Uterus (tissue), 4 donors: ENCODE results near the gene EYA4. TPM values are rescaled to one million over a fixed set of nuclear protein-coding genes. Genes with fewer than 3 reads are reported as not detected.
A peak's percentile ranks its signal among the peaks of the same experiment; 100 is the strongest.

Source experiments
- DNase-seq, 2 donors: peaks; one replicate each; pipeline ENCODE4 v3.0.0-alpha.2; 2019 to 2020
- H3K27ac ChIP-seq, 2 donors: fragments of 200-600 bp; sonication (generic); 1 replicate in 1 of 2; 2 replicates in 1 of 2; pipeline ENCODE4 v1.5.1; 2016 to 2018
- H3K27me3 ChIP-seq, 2 donors: fragments of 200-600 bp; sonication (generic); one replicate each; pipeline ENCODE4 v1.5.1; 2018 to 2019; ENCODE audit warnings: control low read depth in 1 of 2
- H3K36me3 ChIP-seq, 2 donors: fragments of 200-600 bp; sonication (generic); one replicate each; pipeline ENCODE4 v1.5.1; 2019; ENCODE audit warnings: control low read depth in 1 of 2
- H3K4me1 ChIP-seq, 2 donors: fragments of 200-600 bp; sonication (generic); one replicate each; pipeline ENCODE4 v1.5.1; 2018 to 2019; ENCODE audit warnings: control low read depth in 1 of 2
- H3K4me3 ChIP-seq, 2 donors: fragments of 200-600 bp; sonication (generic); 1 replicate in 1 of 2; 2 replicates in 1 of 2; pipeline ENCODE4 v1.5.1; 2018 to 2019; ENCODE audit warnings: mild to moderate bottlenecking in 1 of 2
- H3K9me3 ChIP-seq, 2 donors: fragments of 200-600 bp; sonication (generic); one replicate each; pipeline ENCODE4 v1.5.1; 2019; ENCODE audit warnings: control low read depth in 1 of 2
- CTCF ChIP-seq, 4 experiments: fragments of 200-600 bp in 2 of 4; fragments of 450-650 bp in 2 of 4; sonication (generic) in 2 of 4; IDR thresholded peaks; one replicate each; pipeline ENCODE4 v1.5.1; 2016 to 2019; ENCODE audit warnings: antibody characterized with exemption in 4 of 4, mild to moderate bottlenecking in 2 of 4, moderate library complexity in 1 of 4
- POLR2A ChIP-seq, 2 donors: fragments of 450-650 bp; IDR thresholded peaks; one replicate each; pipeline ENCODE4 v1.6.1; 2016; ENCODE audit warnings: antibody characterized with exemption in 2 of 2, mild to moderate bottlenecking in 1 of 2, moderate library complexity in 1 of 2
- intact Hi-C: fragments of 100-400 bp; cut with DNase I; formaldehyde crosslinking; loops from one replicate; pipeline ENCODE4 v1.15.1; 2023; ENCODE audit warnings: low total_unique reads
- total RNA-seq, 4 donors: library from RNA; depleted of rRNA in 3 of 4; stranded (reverse); fragments of >200 nt in 3 of 4; gene quantifications; one replicate each; pipeline versions ENCODE4 v1.1.0 to v1.2.4, GENCODE V29; 2014 to 2023
- donor health status: DM: yes; HTN: yes; CAD: no.

EYA4 gene
- total RNA-seq, 4 donors from 2014 or later = 2.0 to 8.8 (median 8.4) TPM; not detected in 1

DNA sequence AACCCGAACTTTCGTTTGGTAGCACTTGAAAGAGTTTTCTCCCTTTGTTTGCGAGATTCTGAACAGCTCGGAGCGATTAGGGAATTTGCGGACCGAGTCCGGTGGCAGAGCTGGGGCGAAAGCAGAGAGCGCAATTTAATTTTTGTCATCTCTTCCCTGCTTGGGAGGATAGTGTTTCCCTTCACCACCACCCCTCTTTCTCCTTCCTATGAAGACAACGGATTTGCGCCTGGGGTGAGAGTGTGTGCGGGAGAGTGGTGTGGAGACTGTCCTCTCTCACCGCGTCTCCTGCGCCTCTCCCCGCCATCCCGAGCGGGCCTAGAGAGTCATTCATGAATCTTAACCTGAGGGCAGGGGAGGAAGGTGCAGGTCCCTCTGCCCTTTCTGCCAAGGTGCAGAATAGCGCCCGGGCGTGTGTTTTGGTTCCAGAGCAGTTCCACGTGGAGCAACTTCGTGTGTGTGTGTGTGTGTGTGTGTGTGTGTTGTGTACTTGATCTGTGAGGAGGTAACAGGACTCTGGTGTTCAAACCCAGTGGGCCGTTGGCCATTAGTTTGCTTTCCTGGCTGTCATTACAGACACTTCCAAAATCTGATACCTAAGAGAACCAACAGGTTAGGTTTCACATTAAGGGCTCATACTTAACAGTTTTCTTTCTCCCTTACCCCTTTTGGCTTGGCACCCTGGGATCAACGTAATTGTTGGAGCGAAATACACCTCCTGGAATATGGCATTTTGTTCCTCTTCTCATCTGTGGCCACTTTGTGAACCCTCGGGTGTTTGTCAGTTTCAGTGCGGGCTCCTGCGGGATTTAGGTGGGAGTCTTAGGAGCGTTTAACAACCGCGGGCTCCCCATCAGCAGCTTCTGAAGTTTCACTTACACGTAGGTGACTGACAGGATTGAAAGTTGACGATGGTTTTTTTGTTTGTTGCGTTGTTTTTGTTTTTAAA is 1.8 kb downstream of the EYA4 start:
- intact Hi-C loops = no loop called here
- H3K27me3 ChIP-seq = peaks cover 0 to 36% of the 10 kb centered on the region in 2 donors
- peaks cover 0 to 4% of the 10 kb centered on the region in 2 donors for H3K4me1 ChIP-seq
- no peak for DNase-seq
- H3K36me3 ChIP-seq = peaks cover 0 to 2% of the 10 kb centered on the region in 2 donors
- no peak for TF ChIP-seq CTCF (IDR thresholded peaks at IDR 0.05)
- no peak for TF ChIP-seq POLR2A (IDR thresholded peaks at IDR 0.05)
- H3K4me3 ChIP-seq = peak overlapping the region in 1 of 2 donors; percentile 19
- no peak overlapping the region for H3K27ac ChIP-seq
- no peaks in the 10 kb centered on the region for H3K9me3 ChIP-seq

GRCh38 chr6:133243723-133244305 is 2.7 kb downstream of the EYA4 start:
- Histone ChIP-seq H3K27ac (no peak overlapping the region), H3K4me3 (no peak overlapping the region), H3K4me1 (peaks cover 0 to 4% of the 10 kb centered on the region in 2 donors), H3K9me3 (no peaks in the 10 kb centered on the region), H3K36me3 (peaks cover 0 to 2% of the 10 kb centered on the region in 2 donors), H3K27me3 (peaks cover 0 to 36% of the 10 kb centered on the region in 2 donors)
- intact Hi-C loops = no loop called here
- DNase-seq = no peak
- TF ChIP-seq CTCF (IDR thresholded peaks at IDR 0.05) (no peak), POLR2A (IDR thresholded peaks at IDR 0.05) (no peak)

DNA sequence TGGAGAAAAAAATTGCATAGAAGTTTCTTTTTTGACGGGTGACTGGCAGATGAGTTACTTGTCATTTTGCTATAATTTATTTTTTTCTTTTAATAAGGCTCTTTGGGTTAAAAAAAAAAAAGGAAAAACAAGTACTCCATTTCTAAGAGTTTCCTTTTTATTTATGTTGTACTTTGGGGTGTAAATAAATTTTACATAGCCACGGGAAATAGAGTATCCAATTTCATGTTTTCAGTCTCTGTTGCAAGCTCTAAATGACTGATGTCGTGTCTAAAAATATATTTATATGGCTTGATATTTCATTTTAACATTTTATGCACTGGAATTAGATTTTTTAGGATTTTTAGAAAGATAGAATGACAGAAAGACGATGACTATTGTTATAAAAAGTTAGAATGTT is 3.4 kb downstream of the EYA4 start:
- Histone ChIP-seq H3K4me1 (peaks cover 0 to 4% of the 10 kb centered on the region in 2 donors), H3K4me3 (no peak overlapping the region), H3K9me3 (no peaks in the 10 kb centered on the region), H3K27me3 (peaks cover 0 to 36% of the 10 kb centered on the region in 2 donors), H3K36me3 (peaks cover 0 to 2% of the 10 kb centered on the region in 2 donors), H3K27ac (no peak overlapping the region)
- intact Hi-C loops = no loop called here
- DNase-seq = no peak
- no peak for TF ChIP-seq POLR2A (IDR thresholded peaks at IDR 0.05)
- no peak for TF ChIP-seq CTCF (IDR thresholded peaks at IDR 0.05)

GRCh38 chr6:133245007-133245406 is 3.9 kb downstream of the EYA4 start:
- no peak overlapping the region for H3K27ac ChIP-seq
- H3K4me3 ChIP-seq = no peak overlapping the region
- intact Hi-C loops = no loop called here
- H3K36me3 ChIP-seq = peaks cover 0 to 2% of the 10 kb centered on the region in 2 donors
- H3K4me1 ChIP-seq = peaks cover 0 to 4% of the 10 kb centered on the region in 2 donors
- no peak for DNase-seq
- no peak for TF ChIP-seq CTCF (IDR thresholded peaks at IDR 0.05)
- no peak for TF ChIP-seq POLR2A (IDR thresholded peaks at IDR 0.05)
- no peaks in the 10 kb centered on the region for H3K9me3 ChIP-seq
- H3K27me3 ChIP-seq = peaks cover 0 to 36% of the 10 kb centered on the region in 2 donors

GRCh38 chr6:133245422-133245903 is 4.3 kb downstream of the EYA4 start:
- no peak for TF ChIP-seq POLR2A (IDR thresholded peaks at IDR 0.05)
- TF ChIP-seq CTCF (IDR thresholded peaks at IDR 0.05) = no peak
- peaks cover 0 to 36% of the 10 kb centered on the region in 2 donors for H3K27me3 ChIP-seq

More at GRCh38 chr6:133245422-133245903, 4.3 kb downstream of the EYA4 start:
- Histone ChIP-seq H3K4me3 (no peak overlapping the region), H3K36me3 (peaks cover 0 to 2% of the 10 kb centered on the region in 2 donors), H3K27ac (no peak overlapping the region), H3K9me3 (no peaks in the 10 kb centered on the region), H3K4me1 (peaks cover 0 to 4% of the 10 kb centered on the region in 2 donors)
- intact Hi-C loops = no loop called here
- DNase-seq = no peak
